Omental fat pad (tissue), 4 donors: ENCODE measurements around the gene KTI12. TPM values are rescaled to one million over a fixed set of nuclear protein-coding genes. Genes with fewer than 3 reads are reported as not detected.
A peak's percentile ranks its signal among the peaks of the same experiment; 100 is the strongest.

Experiments
- ATAC-seq: fragments of 150-250 bp; one replicate; pipeline ENCODE4 v1.9.1; 2016; ENCODE audit warnings: mild to moderate bottlenecking, moderate library complexity; ENCODE audit not compliant: low FRiP score
- DNase-seq: peaks from one replicate; pipeline ENCODE4 v3.0.0-alpha.2; 2019; ENCODE audit warnings: low spot score
- total RNA-seq, 4 donors: library from RNA; depleted of rRNA; stranded (reverse); fragments of >200 nt; gene quantifications; one replicate each; pipeline ENCODE4 v1.1.0, GENCODE V29; 2016
- TF ChIP-seq, protein P1 (sequence below), 3 donors: fragments of 450-650 bp; IDR thresholded peaks; one replicate each; pipeline ENCODE4 v1.5.1; 2016 to 2017; ENCODE audit warnings: antibody characterized with exemption in 3 of 3, mild to moderate bottlenecking in 3 of 3, moderate library complexity in 2 of 3

The KTI12 gene
- total RNA-seq, 4 donors from 2014 or later = 7.6 to 23.4 (median 10.2) TPM

DNA sequence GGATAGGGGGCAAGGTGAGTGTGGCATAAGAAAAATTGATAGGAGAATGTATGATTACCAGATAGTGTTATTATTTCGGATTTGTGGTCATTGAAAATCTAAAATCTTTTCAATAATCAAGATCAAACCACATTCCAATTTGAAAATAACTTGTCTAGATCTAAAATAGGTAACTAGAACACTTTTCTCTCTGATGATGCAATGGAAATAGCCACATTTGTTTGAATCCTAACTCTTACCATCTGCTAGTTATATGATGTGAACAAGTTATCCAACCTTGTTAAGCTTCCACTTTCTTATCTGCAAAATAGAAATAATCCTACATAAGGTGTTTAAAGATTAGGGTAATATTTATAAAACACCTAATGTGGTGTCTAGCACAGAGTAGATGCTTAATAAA is 26.3 kb upstream of the KTI12 start:
- DNase-seq = no peak
- no peak for ATAC-seq
- TF ChIP-seq, protein P1, sequence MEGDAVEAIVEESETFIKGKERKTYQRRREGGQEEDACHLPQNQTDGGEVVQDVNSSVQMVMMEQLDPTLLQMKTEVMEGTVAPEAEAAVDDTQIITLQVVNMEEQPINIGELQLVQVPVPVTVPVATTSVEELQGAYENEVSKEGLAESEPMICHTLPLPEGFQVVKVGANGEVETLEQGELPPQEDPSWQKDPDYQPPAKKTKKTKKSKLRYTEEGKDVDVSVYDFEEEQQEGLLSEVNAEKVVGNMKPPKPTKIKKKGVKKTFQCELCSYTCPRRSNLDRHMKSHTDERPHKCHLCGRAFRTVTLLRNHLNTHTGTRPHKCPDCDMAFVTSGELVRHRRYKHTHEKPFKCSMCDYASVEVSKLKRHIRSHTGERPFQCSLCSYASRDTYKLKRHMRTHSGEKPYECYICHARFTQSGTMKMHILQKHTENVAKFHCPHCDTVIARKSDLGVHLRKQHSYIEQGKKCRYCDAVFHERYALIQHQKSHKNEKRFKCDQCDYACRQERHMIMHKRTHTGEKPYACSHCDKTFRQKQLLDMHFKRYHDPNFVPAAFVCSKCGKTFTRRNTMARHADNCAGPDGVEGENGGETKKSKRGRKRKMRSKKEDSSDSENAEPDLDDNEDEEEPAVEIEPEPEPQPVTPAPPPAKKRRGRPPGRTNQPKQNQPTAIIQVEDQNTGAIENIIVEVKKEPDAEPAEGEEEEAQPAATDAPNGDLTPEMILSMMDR (IDR thresholded peaks at IDR 0.05) = no peak

DNA sequence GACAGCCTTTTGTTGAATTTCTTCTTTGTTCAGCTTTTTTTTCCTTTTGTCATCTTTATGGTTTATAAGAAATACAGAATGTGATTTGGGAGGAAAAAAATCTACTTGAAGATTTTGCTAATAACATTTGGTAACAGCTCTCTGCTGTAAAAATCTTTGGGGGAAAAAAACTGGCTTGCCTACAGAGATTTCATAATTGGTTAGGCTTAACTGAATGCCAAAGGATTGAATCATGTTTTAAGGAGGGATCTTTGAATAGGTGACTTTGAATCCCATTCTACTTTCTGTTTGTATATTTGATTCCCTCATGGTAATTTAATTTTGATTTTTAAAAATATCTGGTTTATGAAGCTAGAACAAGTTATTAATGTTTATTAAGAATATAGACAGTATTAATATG is 25.7 kb upstream of the KTI12 start:
- no peak for DNase-seq
- ATAC-seq = no peak
- TF ChIP-seq, protein P1 (IDR thresholded peaks at IDR 0.05) = no peak

DNA sequence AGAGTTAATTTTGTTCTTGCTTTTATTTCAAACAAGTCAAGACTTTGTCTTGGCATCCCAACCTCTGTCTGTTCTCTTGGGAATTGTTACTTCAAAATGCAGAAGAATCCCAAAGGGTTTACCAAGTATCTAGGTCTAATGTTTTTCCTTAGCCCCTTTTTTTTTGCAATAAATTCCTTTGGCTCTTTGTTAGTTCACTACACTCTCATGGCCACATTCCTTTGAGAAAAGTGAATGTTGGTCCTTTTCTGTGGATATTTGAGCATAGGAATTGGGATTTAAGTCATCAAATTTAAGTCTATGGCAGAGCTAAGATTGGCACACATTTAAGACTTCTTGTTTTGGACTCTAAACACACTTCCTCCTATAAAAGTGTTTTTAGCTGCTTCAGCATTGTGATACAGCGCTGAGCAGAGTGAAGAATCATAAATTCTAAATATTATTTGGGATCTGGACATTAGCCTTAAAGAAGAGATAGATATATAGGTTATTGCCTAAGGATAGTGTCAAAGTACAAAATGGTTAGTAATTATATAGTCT is 24.3 kb upstream of the KTI12 start:
- ATAC-seq (no peak), DNase-seq (no peak)
- TF ChIP-seq, protein P1 (IDR thresholded peaks at IDR 0.05) = no peak

DNA sequence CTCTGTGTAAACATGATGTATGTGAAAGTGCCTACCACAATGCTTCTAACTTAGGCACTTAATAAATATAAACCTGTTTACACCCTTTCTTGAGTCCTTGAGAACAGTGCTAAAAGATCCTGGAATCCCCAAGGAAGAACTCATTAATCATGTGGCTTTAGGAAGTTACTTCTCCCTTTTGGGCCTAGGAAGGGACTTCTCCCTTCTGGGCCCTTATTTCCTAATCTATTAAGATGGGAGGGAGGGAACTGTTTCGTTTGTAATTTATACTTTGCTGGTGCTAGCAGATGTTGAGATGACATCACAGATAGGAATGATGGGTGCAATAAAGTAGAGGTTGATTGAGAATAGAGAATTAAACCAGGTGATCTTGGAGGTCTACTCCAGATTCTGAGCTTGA is 23.6 kb upstream of the KTI12 start:
- no peak for DNase-seq
- TF ChIP-seq, protein P1 (IDR thresholded peaks at IDR 0.05) = no peak
- no peak for ATAC-seq

DNA sequence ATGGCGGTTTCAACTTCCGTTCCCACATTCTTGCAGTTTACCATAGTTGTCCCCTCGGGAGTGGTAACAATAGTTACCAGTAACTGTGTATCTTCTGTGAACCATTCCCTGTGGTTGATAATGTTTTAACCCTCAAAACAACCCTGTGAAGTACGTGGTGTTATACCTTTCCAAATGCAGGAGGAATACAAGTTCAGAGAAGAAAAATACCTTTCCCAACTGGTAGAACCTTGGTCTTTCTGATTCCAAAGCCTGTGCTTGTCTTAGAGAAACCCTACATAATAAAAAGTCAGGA is 23.3 kb upstream of the KTI12 start:
- DNase-seq = no peak
- TF ChIP-seq, protein P1 (IDR thresholded peaks at IDR 0.05) = no peak

DNA sequence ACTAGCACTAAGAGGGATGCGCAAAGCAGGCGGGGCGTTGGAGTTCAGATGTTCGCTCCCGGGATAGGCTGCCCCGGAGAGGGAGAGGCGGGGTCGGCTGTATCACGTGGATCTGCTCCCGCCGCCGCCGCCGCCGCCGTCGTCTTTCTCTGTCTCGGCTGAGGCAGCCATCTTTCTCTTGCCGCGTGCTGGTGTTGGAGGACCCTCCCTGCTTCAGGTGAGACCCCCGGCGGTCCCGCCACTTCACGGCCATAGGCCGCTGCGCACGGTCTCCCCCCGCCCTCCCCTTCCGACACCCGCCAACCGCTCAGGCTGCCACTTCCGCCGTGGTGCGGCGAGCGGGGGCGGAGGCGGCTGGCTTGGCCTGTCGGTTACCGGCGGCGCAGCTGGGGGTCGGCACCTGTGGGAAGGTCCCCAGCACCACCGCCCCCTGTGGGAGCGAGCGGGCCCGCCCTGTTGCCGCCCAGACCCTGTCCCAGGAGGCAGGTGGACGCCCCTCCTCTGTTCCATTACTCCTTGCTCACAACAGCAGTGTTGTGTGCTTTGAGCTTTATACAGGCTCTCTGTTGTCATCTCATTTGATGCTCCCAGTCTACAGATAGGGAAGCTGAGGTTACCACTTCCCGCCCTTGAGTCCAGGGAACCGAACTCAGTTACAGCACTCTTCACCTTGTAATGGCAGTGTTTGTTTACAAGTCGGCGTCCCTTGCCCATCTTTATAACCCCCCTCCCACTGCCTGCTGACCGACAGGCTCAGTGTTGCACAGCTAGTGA is 22.7 kb upstream of the KTI12 start, which contains the start of gene BTF3L4:
Gene BTF3L4, plus strand, starts transcription at position 133 of the 774 bp plus-strand sequence. CDS start 3,553 bp downstream, outside the sequence.
- DNase-seq = peak; percentile 60
- TF ChIP-seq, protein P1 (IDR thresholded peaks at IDR 0.05) = no peak
- peak; percentile 91 for ATAC-seq

More for the DNA sequence above, 23.3 kb upstream of the KTI12 start:
- ATAC-seq = no peak

DNA sequence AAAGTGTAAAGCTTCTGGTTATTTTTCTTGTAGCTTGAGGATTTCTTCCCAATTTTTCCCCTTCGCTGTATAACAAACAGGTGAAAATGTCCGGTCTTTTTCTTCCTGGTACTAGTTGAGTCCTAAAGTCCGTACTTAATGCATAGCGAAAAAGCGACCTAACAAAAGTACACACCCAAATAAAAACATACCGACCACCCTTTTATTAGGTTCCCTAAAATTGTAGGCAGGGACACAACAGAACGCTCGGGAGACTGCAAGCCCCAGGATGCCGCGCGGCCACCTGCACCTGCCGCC is 22.2 kb upstream of the KTI12 start:
- TF ChIP-seq, protein P1 (IDR thresholded peaks at IDR 0.05) = no peak
- DNase-seq (no peak), ATAC-seq (no peak)
